OCI-LY3 (cell line): ENCODE measurements around the gene EIF2B2.

Experiments
- H2AFZ ChIP-seq: fragments of 200-600, 300-600 bp; shearing (Covaris generic); 2 replicates; pipeline ENCODE4 v1.6.0; 2014; ENCODE audit warnings: antibody characterized with exemption, low read depth, low read length
- H3K27ac ChIP-seq: fragments of 200-600, 300-600 bp; sonication (generic); 2 replicates; pipeline ENCODE4 v1.5.1; 2014; ENCODE audit warnings: mild to moderate bottlenecking, low read length, moderate library complexity, mixed read lengths
- H3K27me3 ChIP-seq: fragments of 200-600, 300-600 bp; sonication (generic); 2 replicates; pipeline ENCODE4 v1.6.1; 2014; ENCODE audit warnings: low read depth, low read length, mixed read lengths
- H3K36me3 ChIP-seq: fragments of 200-600, 300-600 bp; sonication (generic); replicated peaks from 2 replicates; pipeline ENCODE3; 2014; ENCODE audit warnings: low read depth, low read length, mixed read lengths
- H3K4me1 ChIP-seq: fragments of 300-600, 200-600 bp; sonication (generic); 2 replicates; pipeline ENCODE4 v1.6.1; 2014; ENCODE audit warnings: low read length, mixed read lengths
- H3K4me2 ChIP-seq: fragments of 200-600, 300-600 bp; sonication (generic); 2 replicates; pipeline ENCODE4 v1.6.1; 2014; ENCODE audit warnings: low read length, mixed read lengths
- H3K4me3 ChIP-seq: fragments of 300-600, 200-600 bp; sonication (generic); 2 replicates; pipeline ENCODE4 v1.5.1; 2014; ENCODE audit warnings: antibody characterized with exemption, mild to moderate bottlenecking, low read length, moderate library complexity
- H3K79me2 ChIP-seq: fragments of 300-600, 200-600 bp; shearing (Covaris generic); 2 replicates; pipeline ENCODE4 v1.6.1; 2014; ENCODE audit warnings: mild to moderate bottlenecking, low read length, mixed read lengths
- H3K9ac ChIP-seq: fragments of 300-600, 200-600 bp; shearing (Covaris generic); 2 replicates; pipeline ENCODE4 v1.6.0; 2014; ENCODE audit warnings: mild to moderate bottlenecking, low read length, moderate library complexity
- H3K9me3 ChIP-seq: fragments of 200-600, 300-600 bp; shearing (Covaris generic); 2 replicates; pipeline ENCODE4 v1.6.1; 2014; ENCODE audit warnings: low read length, mixed read lengths; ENCODE audit not compliant: insufficient read depth
- H4K20me1 ChIP-seq: fragments of 200-600, 300-600 bp; sonication (generic); 2 replicates; pipeline ENCODE4 v1.6.1; 2016; ENCODE audit warnings: low read length, mixed read lengths; ENCODE audit not compliant: insufficient read depth
- CTCF ChIP-seq: fragments of 200-600, 300-600 bp; sonication (generic); IDR thresholded peaks from 2 replicates; pipeline ENCODE4 v1.5.1; 2014; ENCODE audit warnings: antibody characterized with exemption, low read length, low read depth
- EZH2phosphoT487 ChIP-seq: fragments of 200-600 bp; shearing (Covaris generic); IDR thresholded peaks from 2 replicates; pipeline ENCODE4 v1.6.1; 2018; ENCODE audit warnings: antibody characterized with exemption, mixed run types, low read depth

Gene EIF2B2

GRCh38 chr14:74984236-74985027, 18.3 kb upstream of the EIF2B2 start:
- no peaks in the 10 kb centered on the region for H3K79me2 ChIP-seq
- H2AFZ ChIP-seq = no peak overlapping the region
- H3K27ac ChIP-seq = no peak overlapping the region
- H3K4me1 ChIP-seq = no peaks in the 10 kb centered on the region
- no peak overlapping the region for H3K9ac ChIP-seq
- no peaks in the 10 kb centered on the region for H3K27me3 ChIP-seq
- H3K4me2 ChIP-seq = no peak overlapping the region
- no peak overlapping the region for H3K4me3 ChIP-seq
- no peak for TF ChIP-seq EZH2phosphoT487
- TF ChIP-seq CTCF = no peak
- H3K36me3 ChIP-seq = no peaks in the 10 kb centered on the region
- no peaks in the 10 kb centered on the region for H3K9me3 ChIP-seq
- no peaks in the 10 kb centered on the region for H4K20me1 ChIP-seq

DNA sequence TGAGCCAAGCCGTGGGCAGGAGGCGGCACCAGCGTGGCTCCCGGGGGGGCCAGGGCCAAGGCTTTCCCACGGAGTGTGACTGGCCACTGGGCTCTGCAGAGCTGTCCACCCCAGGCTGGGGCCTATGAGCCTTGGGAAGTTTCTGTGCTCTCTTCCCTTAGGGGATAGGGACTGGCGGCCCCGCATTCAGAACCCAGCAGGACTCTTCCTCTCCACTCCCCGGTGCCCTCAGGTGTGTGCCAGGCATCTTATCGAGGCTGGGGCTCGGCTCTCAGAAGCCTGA, 17.8 kb upstream of the EIF2B2 start:
- H3K4me3 ChIP-seq = no peak overlapping the region
- no peaks in the 10 kb centered on the region for H3K27me3 ChIP-seq
- no peak overlapping the region for H3K4me2 ChIP-seq
- H3K9ac ChIP-seq = no peak overlapping the region
- peaks cover 3% of the 10 kb centered on the region; the same call in 1 of the 2 replicates for H3K4me1 ChIP-seq
- H4K20me1 ChIP-seq = no peaks in the 10 kb centered on the region
- no peaks in the 10 kb centered on the region for H3K79me2 ChIP-seq
- TF ChIP-seq CTCF = no peak
- TF ChIP-seq EZH2phosphoT487 = no peak
- H3K27ac ChIP-seq = no peak overlapping the region
- no peak overlapping the region for H2AFZ ChIP-seq
- H3K36me3 ChIP-seq = no peaks in the 10 kb centered on the region
- H3K9me3 ChIP-seq = no peaks in the 10 kb centered on the region

DNA sequence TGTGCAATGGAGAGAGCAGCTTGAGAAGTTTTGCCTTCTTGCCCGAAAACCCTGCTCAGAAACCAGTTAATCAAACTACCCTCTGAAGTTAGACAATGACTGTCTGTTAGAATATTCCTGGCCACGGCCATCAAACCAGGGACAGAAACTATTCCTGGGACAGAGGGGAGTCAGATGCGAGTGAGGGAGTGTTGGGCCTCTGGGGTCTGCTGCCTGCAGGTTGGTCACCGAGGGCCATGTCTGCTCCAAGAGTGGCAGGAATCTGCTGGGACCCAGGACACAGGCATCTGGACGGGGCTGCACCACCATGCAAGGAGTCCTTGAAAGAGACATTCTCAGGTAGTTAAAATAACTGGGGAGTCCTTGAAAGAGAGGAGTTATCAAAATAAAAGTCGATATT, 16.9 kb upstream of the EIF2B2 start:
- H3K4me3 ChIP-seq = no peak overlapping the region
- no peaks in the 10 kb centered on the region for H3K27me3 ChIP-seq
- no peaks in the 10 kb centered on the region for H4K20me1 ChIP-seq
- no peaks in the 10 kb centered on the region for H3K36me3 ChIP-seq
- no peaks in the 10 kb centered on the region for H3K9me3 ChIP-seq
- no peak overlapping the region for H3K9ac ChIP-seq
- peaks cover 3% of the 10 kb centered on the region; the same call in 1 of the 2 replicates for H3K4me1 ChIP-seq
- TF ChIP-seq EZH2phosphoT487 (no peak), CTCF (no peak)
- H3K79me2 ChIP-seq = no peaks in the 10 kb centered on the region
- no peak overlapping the region for H3K27ac ChIP-seq
- no peak overlapping the region for H2AFZ ChIP-seq
- no peak overlapping the region for H3K4me2 ChIP-seq

- TF ChIP-seq CTCF (no peak), EZH2phosphoT487 (no peak)
- H3K4me1 ChIP-seq = peaks cover 3% of the 10 kb centered on the region; the same call in 1 of the 2 replicates
- no peaks in the 10 kb centered on the region for H3K27me3 ChIP-seq
- no peaks in the 10 kb centered on the region for H3K36me3 ChIP-seq
- no peak overlapping the region for H2AFZ ChIP-seq
- H3K4me3 ChIP-seq = no peak overlapping the region
- no peak overlapping the region for H3K27ac ChIP-seq
- no peaks in the 10 kb centered on the region for H4K20me1 ChIP-seq
- H3K9ac ChIP-seq = no peak overlapping the region
- H3K79me2 ChIP-seq = no peaks in the 10 kb centered on the region
- H3K9me3 ChIP-seq = no peaks in the 10 kb centered on the region
- no peak overlapping the region for H3K4me2 ChIP-seq
Measured at GRCh38 chr14:74988131-74988530, 14.6 kb upstream of the EIF2B2 start.
